Measurements from ENCODE around the gene CACNA2D3. TPM values are rescaled to one million over a fixed set of nuclear protein-coding genes. Genes with fewer than 3 reads are reported as not detected.
A peak's percentile ranks its signal among the peaks of the same experiment; 100 is the strongest.

Gene CACNA2D3
- total RNA-seq, 1 donor from 2014 or later: 7.0 TPM

DNA sequence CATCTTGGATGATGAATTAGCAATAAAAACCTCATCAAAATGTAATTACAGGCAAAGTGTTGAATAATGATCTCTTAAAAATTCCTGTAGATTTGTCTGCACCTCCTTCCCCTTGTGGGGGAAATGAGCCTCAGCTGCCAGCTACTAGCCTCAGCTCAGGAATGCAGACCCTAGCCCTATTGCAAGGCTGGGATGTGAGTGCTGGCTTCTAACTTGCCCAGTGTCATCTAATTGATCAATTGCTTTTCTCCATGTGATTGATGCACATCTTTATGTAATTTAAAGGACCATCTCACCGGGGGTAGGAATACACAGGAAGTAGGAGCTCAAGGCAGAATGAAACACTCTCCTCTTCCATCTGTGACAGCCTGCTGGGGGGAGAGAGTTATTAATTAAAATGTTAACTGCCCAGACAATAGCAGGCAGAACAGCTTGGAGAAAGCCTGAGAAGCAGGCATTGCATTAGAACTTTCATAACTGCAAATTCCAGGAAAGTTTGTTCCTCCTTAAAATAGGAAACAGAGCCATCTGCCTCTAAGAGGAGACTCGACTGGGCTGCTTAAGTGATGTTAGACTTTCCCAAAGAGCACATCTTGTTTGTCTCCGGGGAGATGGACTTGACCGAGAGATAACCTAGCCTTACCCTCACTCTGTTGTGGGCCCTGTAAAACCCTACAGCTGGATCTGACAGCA is 735.9 kb downstream of the CACNA2D3 start:
- ATAC-seq: no peak

GRCh38 chr3:54859184-54859583 is 736.8 kb downstream of the CACNA2D3 start:
- no peak for ATAC-seq

DNA sequence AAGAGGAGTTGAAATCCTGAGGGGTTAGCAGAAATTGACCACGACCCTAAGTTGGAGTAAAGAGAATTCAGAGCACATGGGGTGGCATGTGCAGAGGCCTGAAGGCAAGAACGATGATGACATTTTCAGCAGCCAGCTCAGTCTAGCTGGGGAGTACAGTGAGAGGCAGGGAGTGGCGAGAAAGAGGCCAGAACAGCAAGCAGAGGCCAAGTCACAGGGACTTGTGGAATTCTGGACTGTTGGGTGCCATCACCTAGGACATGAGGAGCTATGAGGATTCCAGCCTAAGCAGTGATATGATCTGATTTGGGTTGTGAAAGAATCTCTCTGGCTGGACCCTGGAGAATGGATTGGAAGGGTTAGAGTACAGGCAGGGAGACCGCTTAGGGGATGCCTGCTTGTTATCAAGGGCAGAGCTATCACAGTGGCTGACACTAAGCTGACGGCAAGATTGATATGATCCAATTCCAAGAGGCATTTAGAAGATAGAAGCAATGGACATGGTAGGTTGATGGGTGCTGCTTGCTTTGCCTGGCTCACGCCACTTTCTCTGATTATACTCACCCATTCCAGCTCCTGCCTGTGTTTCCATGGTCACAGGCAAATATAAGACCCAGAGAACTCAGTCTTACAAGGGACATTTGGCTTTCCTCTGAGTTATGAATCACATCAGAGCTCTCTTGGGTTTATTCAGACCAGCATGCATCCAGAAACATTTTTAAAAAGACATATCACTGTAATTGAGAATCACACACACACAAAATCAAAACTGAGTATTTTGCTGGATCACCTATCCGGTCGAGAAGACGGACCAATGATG is 739.1 kb downstream of the CACNA2D3 start:
- no peak for ATAC-seq

GRCh38 chr3:54862526-54862925 is 740.2 kb downstream of the CACNA2D3 start:
- no peak for ATAC-seq

DNA sequence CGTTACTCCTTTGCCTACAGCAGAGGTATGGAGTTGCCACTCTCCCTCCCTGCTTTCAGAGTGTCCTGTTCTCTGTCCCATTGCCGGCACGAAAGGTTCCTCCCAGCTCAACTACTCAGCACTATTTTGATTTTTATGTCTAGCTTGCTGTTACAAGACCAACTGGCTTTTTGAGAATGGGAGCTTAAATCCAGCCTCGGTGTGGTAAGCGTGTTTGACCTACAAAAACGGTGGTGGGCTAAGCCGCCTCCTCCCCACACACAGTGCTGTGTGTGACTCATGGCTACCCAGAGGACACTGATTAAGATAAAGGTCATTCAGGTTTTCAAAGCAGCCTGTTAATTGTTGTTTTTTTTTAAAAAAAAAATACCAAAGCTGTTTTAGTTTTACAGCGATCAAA is 741.0 kb downstream of the CACNA2D3 start:
- no peak for ATAC-seq

- no peak for ATAC-seq
Observed at GRCh38 chr3:54863786-54864185, 741.4 kb downstream of the CACNA2D3 start.

GRCh38 chr3:54865316-54865715 is 743.0 kb downstream of the CACNA2D3 start:
- ATAC-seq: no peak

- no peak for ATAC-seq
Observed at GRCh38 chr3:54866251-54866650, 743.9 kb downstream of the CACNA2D3 start.

DNA sequence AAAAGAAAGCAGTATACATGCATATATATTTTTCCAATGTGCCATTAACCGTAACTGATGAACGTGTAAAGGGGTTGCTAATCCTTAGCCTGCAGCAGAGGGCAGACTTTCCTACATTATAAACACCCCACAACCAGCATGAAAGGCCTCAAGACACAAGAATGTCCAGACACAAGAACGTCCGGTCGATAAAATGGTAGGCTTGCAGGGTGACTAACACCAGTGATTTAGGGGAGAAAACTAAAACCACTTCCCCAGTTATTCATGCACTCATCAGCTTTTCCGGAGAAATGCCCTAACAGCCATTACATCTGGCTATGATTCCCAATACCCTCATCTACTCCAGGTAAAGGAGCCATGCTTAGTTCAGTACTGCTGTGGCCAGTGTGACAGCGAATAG is 748.1 kb downstream of the CACNA2D3 start:
- ATAC-seq: peak; percentile 34

- ATAC-seq: peak; percentile 55
Observed at GRCh38 chr3:54871867-54872266, 749.5 kb downstream of the CACNA2D3 start.

DNA sequence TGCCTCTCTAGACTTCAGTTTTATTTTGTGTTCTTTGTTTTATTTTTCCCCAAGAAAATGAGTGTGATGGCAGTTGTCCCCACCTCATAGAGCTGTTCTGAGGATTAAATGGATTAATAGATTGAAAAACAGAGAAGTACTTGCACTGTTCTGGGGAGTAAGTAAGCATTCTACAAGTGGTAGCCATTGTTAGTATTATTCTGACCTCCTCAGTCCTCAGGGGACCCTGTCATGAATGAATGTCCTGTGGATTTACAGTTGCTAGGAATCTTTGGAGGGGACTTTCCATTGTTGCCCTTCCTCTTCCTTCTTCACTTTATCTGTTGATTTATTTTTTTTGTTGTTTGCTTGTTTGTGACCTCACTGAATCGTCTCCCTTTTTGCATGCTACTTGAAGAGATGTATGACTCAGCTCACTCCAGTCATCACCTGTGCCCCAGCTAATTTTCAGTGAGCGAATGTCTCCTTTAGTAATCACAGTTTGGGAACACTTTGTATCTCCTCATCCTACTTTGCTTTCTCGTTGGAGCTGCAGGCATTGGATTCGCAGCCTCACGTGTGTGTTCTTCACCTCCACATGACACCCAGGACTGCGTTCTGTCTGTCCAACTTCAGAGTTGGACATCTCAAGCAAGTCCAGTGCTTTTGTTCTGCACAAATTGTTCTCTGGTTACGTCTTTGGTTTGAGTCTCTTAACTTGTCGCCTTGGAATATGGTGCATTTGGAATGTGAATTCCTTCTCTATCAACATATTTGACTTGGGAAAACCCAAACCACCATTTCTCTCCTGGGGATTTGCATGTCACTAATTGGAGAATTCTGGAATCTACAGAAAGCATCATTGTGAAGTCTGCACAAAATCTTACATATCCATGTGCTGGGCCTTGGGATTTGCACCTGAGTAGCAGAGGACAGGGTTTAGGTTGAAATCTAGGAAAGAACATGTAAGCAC is 751.0 kb downstream of the CACNA2D3 start:
- no peak for ATAC-seq

- peak; percentile 19 for ATAC-seq
Observed at GRCh38 chr3:54874816-54875556, 752.6 kb downstream of the CACNA2D3 start.

DNA sequence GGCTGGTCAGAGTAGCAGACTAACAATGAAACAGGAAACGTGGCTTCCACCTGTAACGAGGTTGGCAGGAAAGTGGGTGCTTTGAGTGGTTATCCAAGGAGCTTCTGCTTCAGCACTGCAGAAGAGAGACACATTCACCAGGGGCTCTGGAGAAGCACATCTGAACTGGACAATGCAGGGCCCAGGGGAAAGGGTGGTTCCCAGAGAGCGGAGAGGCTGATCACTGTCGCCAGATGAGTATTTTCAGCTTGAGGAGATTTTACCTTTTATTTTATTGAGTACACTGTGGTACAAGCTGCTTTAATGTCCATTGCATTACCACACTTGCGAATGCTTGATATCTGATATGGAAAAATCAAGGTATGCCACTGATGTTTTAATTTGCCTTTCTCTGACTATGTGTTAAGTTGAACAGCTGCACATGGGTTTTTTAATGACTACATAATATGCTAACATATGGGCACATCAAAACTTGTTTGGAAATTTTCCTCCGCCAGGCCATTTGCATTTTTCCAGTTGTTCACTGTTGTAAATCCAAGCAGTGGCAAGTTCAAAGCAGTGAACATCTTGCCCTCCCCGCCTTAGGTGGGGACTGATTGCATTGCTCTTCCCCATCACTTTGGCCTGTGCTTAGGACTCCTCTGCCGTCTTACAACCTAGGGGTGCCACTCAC is 753.4 kb downstream of the CACNA2D3 start:
- no peak for ATAC-seq

GRCh38 chr3:54876694-54877093 is 754.3 kb downstream of the CACNA2D3 start:
- no peak for ATAC-seq

DNA sequence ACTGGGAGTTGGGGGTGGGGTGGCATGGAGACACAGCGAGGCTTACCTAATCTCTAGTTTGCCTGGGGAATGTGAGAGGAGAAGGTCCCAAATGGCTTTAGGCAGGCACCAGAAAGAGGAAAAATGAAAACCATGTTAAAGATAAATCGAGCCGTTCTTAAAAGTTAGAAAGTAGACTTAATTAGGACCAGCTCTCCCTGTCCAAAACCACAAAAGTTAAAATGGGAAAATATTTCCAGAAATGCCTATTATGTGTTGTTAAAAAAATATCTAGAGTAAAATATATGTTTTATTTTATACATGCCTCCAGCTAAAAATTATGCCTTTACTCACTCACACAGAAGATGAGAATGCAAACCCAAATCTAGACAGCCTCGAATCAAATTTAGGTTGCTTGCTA is 755.4 kb downstream of the CACNA2D3 start:
- ATAC-seq: no peak

GRCh38 chr3:54878145-54878544 is 755.8 kb downstream of the CACNA2D3 start:
- no peak for ATAC-seq

GRCh38 chr3:54882129-54882833 is 759.9 kb downstream of the CACNA2D3 start:
- peak; percentile 81 for ATAC-seq

- no peak for ATAC-seq
Observed at GRCh38 chr3:54888162-54888561, 765.8 kb downstream of the CACNA2D3 start.

- ATAC-seq: no peak
Observed at GRCh38 chr3:54888873-54889272, 766.5 kb downstream of the CACNA2D3 start.

DNA sequence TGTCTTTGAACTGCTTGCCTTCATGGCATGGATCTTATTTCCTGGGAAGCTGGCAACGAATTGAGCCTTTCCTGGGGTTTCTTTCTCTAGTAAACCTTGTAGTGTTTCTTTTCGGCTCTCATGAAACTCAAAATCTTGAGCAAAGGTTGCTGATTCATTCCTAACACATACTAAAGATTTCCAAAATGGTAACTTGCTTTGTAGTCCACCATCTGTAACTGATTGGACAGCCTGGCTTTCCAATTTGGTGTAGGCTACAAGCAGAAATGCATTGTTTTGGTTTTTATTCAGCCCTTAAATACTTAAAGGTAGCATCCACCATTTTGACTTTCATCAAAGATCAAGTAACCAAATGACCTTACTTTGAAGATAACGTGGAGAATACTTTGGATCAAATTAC is 767.4 kb downstream of the CACNA2D3 start:
- no peak for ATAC-seq

DNA sequence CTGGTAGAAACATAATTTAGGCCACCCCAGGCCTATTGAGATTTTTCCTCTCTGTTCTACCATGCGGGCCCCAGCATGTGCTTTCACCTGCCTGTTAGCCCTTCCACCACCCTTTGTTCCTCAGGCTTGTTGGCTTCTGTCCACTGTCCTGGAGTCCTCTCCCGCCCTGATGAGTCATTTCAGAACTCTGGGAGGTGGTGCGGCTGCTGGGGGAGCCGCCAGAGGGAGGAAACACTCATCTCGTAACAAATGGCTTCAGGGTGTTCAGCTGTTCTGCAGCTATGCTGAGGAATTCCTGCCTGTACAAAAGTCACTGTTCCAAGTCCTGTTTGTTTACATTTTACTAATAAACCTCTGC is 769.2 kb downstream of the CACNA2D3 start:
- ATAC-seq: peak; percentile 97
